Smooth muscle cell (in vitro differentiated cells): ENCODE measurements around the gene GRM1. TPM values are rescaled to one million over a fixed set of nuclear protein-coding genes. Genes with fewer than 3 reads are reported as not detected.

Experiments used
- DNase-seq: peaks from one replicate; lab custom pipeline; 2025; ENCODE audit not compliant: unreplicated experiment; lab: John Stamatoyannopoulos, UW
- H2AFZ ChIP-seq: fragments of 200-600 bp; sonication (generic); 2 replicates; pipeline ENCODE4 v1.6.0; 2016; ENCODE audit warnings: antibody characterized with exemption, low read depth, mild to moderate bottlenecking
- H3F3A ChIP-seq: fragments of 200-600 bp; sonication (generic); 2 replicates; pipeline ENCODE4 v1.6.0; 2017; ENCODE audit warnings: antibody characterized with exemption, low read depth
- H3K27ac ChIP-seq: fragments of 200-600 bp; sonication (generic); 2 replicates; pipeline ENCODE4 v1.5.1; 2016; ENCODE audit warnings: low read depth, mild to moderate bottlenecking
- H3K27me3 ChIP-seq: fragments of 200-600 bp; sonication (generic); 2 replicates; pipeline ENCODE4 v1.6.1; 2016; ENCODE audit warnings: low read depth, mild to moderate bottlenecking
- H3K36me3 ChIP-seq: fragments of 200-600 bp; sonication (generic); 2 replicates; pipeline ENCODE4 v1.5.1; 2016; ENCODE audit warnings: low read depth
- H3K4me1 ChIP-seq: fragments of 200-600 bp; sonication (generic); 2 replicates; pipeline ENCODE4 v1.5.1; 2016; ENCODE audit warnings: low read depth
- H3K4me2 ChIP-seq: fragments of 200-600 bp; sonication (generic); 2 replicates; pipeline ENCODE4 v1.6.0; 2016; ENCODE audit warnings: mild to moderate bottlenecking
- H3K4me3 ChIP-seq: fragments of 200-600 bp; sonication (generic); 2 replicates; pipeline ENCODE4 v1.5.1; 2016; ENCODE audit warnings: mild to moderate bottlenecking
- H3K79me2 ChIP-seq: fragments of 200-600 bp; sonication (generic); 2 replicates; pipeline ENCODE4 v1.6.0; 2016; ENCODE audit warnings: low read depth, mild to moderate bottlenecking
- H3K9ac ChIP-seq: fragments of 200-600 bp; sonication (generic); 2 replicates; pipeline ENCODE4 v1.6.0; 2016; ENCODE audit warnings: low read depth
- H3K9me3 ChIP-seq: fragments of 200-600 bp; sonication (generic); replicated peaks from 2 replicates; pipeline ENCODE4 v1.5.1; 2016; ENCODE audit warnings: low read depth
- H4K20me1 ChIP-seq: fragments of 200-600 bp; sonication (generic); 2 replicates; pipeline ENCODE4 v1.6.0; 2016; ENCODE audit warnings: low read depth
- CTCF ChIP-seq: fragments of 200-600 bp; sonication (generic); IDR thresholded peaks from 2 replicates; pipeline ENCODE4 v1.5.1; 2017; ENCODE audit warnings: borderline replicate concordance, mild to moderate bottlenecking, antibody characterized with exemption; ENCODE audit not compliant: insufficient read depth, poor library complexity, severe bottlenecking
- WGBS: methylation state at CpG from one replicate; pipeline ENCODE4 v1.1.7; 2016; ENCODE audit warnings: low lambda C conversion rate; 5-methylcytosine and 5-hydroxymethylcytosine counted together
- polyA plus RNA-seq: library from polyadenylated mRNA; unstranded; fragments of >200 nt; fragmentation: Nextera tagmentation; extraction: Ambion mirVana; gene quantifications from 2 replicates; pipeline ENCODE4 v1.2.1, GENCODE V29; 2016
- total RNA-seq: library from RNA; depleted of rRNA; stranded (reverse); fragments of >200 nt; gene quantifications from 2 replicates; pipeline ENCODE4 v1.2.3, GENCODE V29; 2014

Gene GRM1
- total and polyA plus RNA-seq, 2 experiments from 2014 or later, result not detected

GRCh38 chr6:146050168-146050567 is 21.3 kb downstream of the GRM1 start:
- no peak overlapping the region for H2AFZ ChIP-seq
- peaks cover 8% of the 10 kb centered on the region for H3F3A ChIP-seq
- no peak overlapping the region for H3K4me3 ChIP-seq
- no peaks in the 10 kb centered on the region for H3K27me3 ChIP-seq
- H3K36me3 ChIP-seq, result no peaks in the 10 kb centered on the region
- no peaks in the 10 kb centered on the region for H3K9me3 ChIP-seq
- H3K4me1 ChIP-seq, result no peaks in the 10 kb centered on the region
- no peak overlapping the region for H3K9ac ChIP-seq
- no peaks in the 10 kb centered on the region for H3K79me2 ChIP-seq
- 90% methylated on average over 1 of the region's 1 CpG for WGBS
- TF ChIP-seq CTCF, result no peak
- no peaks in the 10 kb centered on the region for H4K20me1 ChIP-seq
- H3K4me2 ChIP-seq, result no peak overlapping the region
- H3K27ac ChIP-seq, result no peak overlapping the region
- DNase-seq, result no peak

- H2AFZ ChIP-seq, result no peak overlapping the region
- no peaks in the 10 kb centered on the region for H4K20me1 ChIP-seq
- no peak overlapping the region for H3K4me3 ChIP-seq
- H3K27me3 ChIP-seq, result no peaks in the 10 kb centered on the region
- no peak for DNase-seq
- no peak overlapping the region for H3K27ac ChIP-seq
- peaks cover under 1% of the 10 kb centered on the region for H3F3A ChIP-seq
- no peaks in the 10 kb centered on the region for H3K79me2 ChIP-seq
- TF ChIP-seq CTCF, result no peak
- H3K9ac ChIP-seq, result no peak overlapping the region
- no peaks in the 10 kb centered on the region for H3K4me1 ChIP-seq
- no peak overlapping the region for H3K4me2 ChIP-seq
- WGBS, result 66% methylated on average over 6 of the region's 6 CpGs
- no peaks in the 10 kb centered on the region for H3K36me3 ChIP-seq
- no peaks in the 10 kb centered on the region for H3K9me3 ChIP-seq
Measured at GRCh38 chr6:146056506-146056905, 27.6 kb downstream of the GRM1 start.

- H3K9ac ChIP-seq, result no peak overlapping the region
- no peaks in the 10 kb centered on the region for H3K9me3 ChIP-seq
- no peak overlapping the region for H3K27ac ChIP-seq
- no peaks in the 10 kb centered on the region for H3K27me3 ChIP-seq
- TF ChIP-seq CTCF, result no peak
- WGBS, result 100% methylated on average over 2 of the region's 2 CpGs
- no peak for DNase-seq
- no peak overlapping the region for H2AFZ ChIP-seq
- no peaks in the 10 kb centered on the region for H3K36me3 ChIP-seq
- H3K79me2 ChIP-seq, result no peaks in the 10 kb centered on the region
- H3F3A ChIP-seq, result no peaks in the 10 kb centered on the region
- H4K20me1 ChIP-seq, result no peaks in the 10 kb centered on the region
- no peak overlapping the region for H3K4me3 ChIP-seq
- no peak overlapping the region for H3K4me2 ChIP-seq
- no peaks in the 10 kb centered on the region for H3K4me1 ChIP-seq
Measured at GRCh38 chr6:146065690-146066089, 36.8 kb downstream of the GRM1 start.

- no peak overlapping the region for H3K27ac ChIP-seq
- H3K79me2 ChIP-seq, result no peaks in the 10 kb centered on the region
- no peaks in the 10 kb centered on the region for H3F3A ChIP-seq
- H3K4me1 ChIP-seq, result no peaks in the 10 kb centered on the region
- no peak for TF ChIP-seq CTCF
- no peaks in the 10 kb centered on the region for H4K20me1 ChIP-seq
- no peak overlapping the region for H3K4me3 ChIP-seq
- no peak overlapping the region for H3K9ac ChIP-seq
- no peak overlapping the region for H3K4me2 ChIP-seq
- WGBS, result 84% methylated on average over 1 of the region's 1 CpG
- no peaks in the 10 kb centered on the region for H3K9me3 ChIP-seq
- no peak for DNase-seq
- H2AFZ ChIP-seq, result no peak overlapping the region
- H3K27me3 ChIP-seq, result no peaks in the 10 kb centered on the region
- no peaks in the 10 kb centered on the region for H3K36me3 ChIP-seq
Measured at GRCh38 chr6:146066506-146066905, 37.6 kb downstream of the GRM1 start.
